ENCODE data around the gene ANKRD22.
A peak's percentile ranks its signal among the peaks of the same experiment; 100 is the strongest.

Gene ANKRD22

GRCh38 chr10:88835096-88835909 lies 16.3 kb downstream of the ANKRD22 start:
- peak; percentile 92 for DNase-seq (ENCODE audit: low spot score)

GRCh38 chr10:88833723-88834122 lies 17.9 kb downstream of the ANKRD22 start:
- peak; percentile 38 for DNase-seq (ENCODE audit: low spot score)

GRCh38 chr10:88833156-88833555 lies 18.5 kb downstream of the ANKRD22 start:
- DNase-seq (ENCODE audit: low spot score), result no peak

GRCh38 chr10:88832376-88832775 lies 19.3 kb downstream of the ANKRD22 start:
- no peak for DNase-seq (ENCODE audit: low spot score)

- DNase-seq (ENCODE audit: low spot score), result peak; percentile 81
Observed at GRCh38 chr10:88831709-88832108, 19.9 kb downstream of the ANKRD22 start.

GRCh38 chr10:88830643-88831268 lies 20.9 kb downstream of the ANKRD22 start:
- DNase-seq (ENCODE audit: low spot score), result peak; percentile 54

- no peak for DNase-seq (ENCODE audit: low spot score)
Observed at GRCh38 chr10:88828310-88828709, 23.3 kb downstream of the ANKRD22 start.

GRCh38 chr10:88827671-88828070 lies 24.0 kb downstream of the ANKRD22 start:
- DNase-seq (ENCODE audit: low spot score), result peak; percentile 22

GRCh38 chr10:88826388-88826787 lies 25.3 kb downstream of the ANKRD22 start:
- DNase-seq (ENCODE audit: low spot score), result no peak

GRCh38 chr10:88820748-88821401 lies 30.8 kb downstream of the ANKRD22 start:
- DNase-seq (ENCODE audit: low spot score), result no peak

- no peak for DNase-seq (ENCODE audit: low spot score)
Observed at GRCh38 chr10:88819290-88819689, 32.4 kb downstream of the ANKRD22 start.

GRCh38 chr10:88813200-88813599 lies 38.4 kb downstream of the ANKRD22 start:
- no peak for DNase-seq (ENCODE audit: low spot score)

- DNase-seq (ENCODE audit: low spot score), result peak; percentile 65
Observed at GRCh38 chr10:88810196-88810961, 41.3 kb downstream of the ANKRD22 start.

GRCh38 chr10:88809621-88810020 lies 42.0 kb downstream of the ANKRD22 start:
- no peak for DNase-seq (ENCODE audit: low spot score)

- no peak for DNase-seq (ENCODE audit: low spot score)
Observed at GRCh38 chr10:88805924-88806323, 45.7 kb downstream of the ANKRD22 start.

GRCh38 chr10:88805361-88805760 lies 46.3 kb downstream of the ANKRD22 start:
- DNase-seq (ENCODE audit: low spot score), result no peak

- DNase-seq (ENCODE audit: low spot score), result no peak
Observed at GRCh38 chr10:88804083-88804812, 47.4 kb downstream of the ANKRD22 start.

GRCh38 chr10:88803641-88804040 lies 48.0 kb downstream of the ANKRD22 start:
- no peak for DNase-seq (ENCODE audit: low spot score)

- no peak for DNase-seq (ENCODE audit: low spot score)
Observed at GRCh38 chr10:88802523-88803285, 48.9 kb downstream of the ANKRD22 start, which contains the start of gene LIPM. Gene LIPM (plus strand): TSS chr10:88802730. CDS start chr10:88802897, 167 bp downstream.

All from activated CD4-positive, alpha-beta T cell treated with anti-CD3 and anti-CD28 coated beads, Interleukin-2, Interleukin-4, amounts not matched to agents 100 ng/mL and 50 ng/mL, durations not matched to agents 16 hours and 8 hours (primary cell).